Measurements from ENCODE around the gene RAD51B. TPM values are rescaled to one million over a fixed set of nuclear protein-coding genes. Genes with fewer than 3 reads are reported as not detected.

RAD51B gene
- polyA plus RNA-seq, 1 donor (not counting 4 experiments of a cell fraction or from before 2014, with no cell fraction given): 13.3 TPM

DNA sequence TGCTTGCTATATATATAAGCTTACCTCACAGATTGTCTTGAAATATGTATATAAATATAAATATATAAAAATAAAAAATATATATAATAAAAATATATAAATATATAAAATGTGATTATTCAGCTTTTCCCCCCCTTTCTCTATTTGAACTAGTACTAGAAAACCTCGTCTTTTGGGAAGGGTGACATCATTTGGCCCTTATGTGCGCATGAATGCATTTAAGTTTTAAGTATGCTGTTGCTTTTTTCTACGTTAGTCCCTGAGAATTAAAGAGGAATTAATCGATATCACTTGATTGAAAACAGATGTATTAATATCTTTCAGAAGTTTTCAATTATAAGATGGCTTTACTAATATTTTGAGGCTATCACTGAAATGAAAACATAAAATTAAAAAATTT lies 69.9 kb downstream of the RAD51B start:
- dilution Hi-C loops (cut with MboI; ENCODE audit: extremely low pct_ligation_motif_present, low sequenced_read_pairs): no loop called here
- TF ChIP-seq, protein P1, sequence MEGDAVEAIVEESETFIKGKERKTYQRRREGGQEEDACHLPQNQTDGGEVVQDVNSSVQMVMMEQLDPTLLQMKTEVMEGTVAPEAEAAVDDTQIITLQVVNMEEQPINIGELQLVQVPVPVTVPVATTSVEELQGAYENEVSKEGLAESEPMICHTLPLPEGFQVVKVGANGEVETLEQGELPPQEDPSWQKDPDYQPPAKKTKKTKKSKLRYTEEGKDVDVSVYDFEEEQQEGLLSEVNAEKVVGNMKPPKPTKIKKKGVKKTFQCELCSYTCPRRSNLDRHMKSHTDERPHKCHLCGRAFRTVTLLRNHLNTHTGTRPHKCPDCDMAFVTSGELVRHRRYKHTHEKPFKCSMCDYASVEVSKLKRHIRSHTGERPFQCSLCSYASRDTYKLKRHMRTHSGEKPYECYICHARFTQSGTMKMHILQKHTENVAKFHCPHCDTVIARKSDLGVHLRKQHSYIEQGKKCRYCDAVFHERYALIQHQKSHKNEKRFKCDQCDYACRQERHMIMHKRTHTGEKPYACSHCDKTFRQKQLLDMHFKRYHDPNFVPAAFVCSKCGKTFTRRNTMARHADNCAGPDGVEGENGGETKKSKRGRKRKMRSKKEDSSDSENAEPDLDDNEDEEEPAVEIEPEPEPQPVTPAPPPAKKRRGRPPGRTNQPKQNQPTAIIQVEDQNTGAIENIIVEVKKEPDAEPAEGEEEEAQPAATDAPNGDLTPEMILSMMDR (optimal IDR thresholded peaks at IDR 0.05 in 1 of 3, IDR thresholded peaks at IDR 0.05 in 1 of 3, conservative IDR thresholded peaks at IDR 0.05 in 1 of 3; ENCODE audit: extremely low read depth in 1 of 3, insufficient read depth in 2 of 3, low read length in 3 of 3): no peak
- no peak for TF ChIP-seq EZH2 (IDR thresholded peaks at IDR 0.05; ENCODE audit: low read length)

DNA sequence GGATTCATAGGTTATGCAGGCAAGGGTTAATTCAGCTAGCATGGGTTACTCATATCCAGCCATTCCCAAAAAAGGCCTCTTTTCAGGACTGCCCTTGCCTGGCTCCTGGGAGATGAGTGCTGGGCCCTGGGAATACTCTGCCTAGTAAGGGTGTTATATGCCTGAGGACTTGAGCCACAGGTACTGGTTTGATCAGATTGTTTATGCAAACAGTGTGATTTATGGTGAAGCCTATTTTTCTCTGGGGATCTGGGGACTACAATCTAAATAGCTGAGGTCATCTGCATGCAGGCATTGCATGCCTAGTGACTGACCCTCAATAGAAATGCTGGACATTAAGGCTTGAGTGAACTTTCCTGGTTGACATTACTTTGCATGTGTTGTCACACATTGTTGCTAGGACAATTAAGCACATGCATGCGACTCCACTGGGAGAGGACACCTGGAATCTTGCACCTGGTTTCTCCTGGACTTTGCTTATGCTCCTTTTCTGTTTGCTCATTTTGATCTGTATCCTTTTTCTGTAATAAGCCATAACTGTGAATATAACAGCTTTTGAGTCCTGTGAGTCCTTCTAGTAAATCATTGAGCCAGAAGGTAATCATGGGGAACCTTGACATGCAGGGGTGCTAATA lies 73.0 kb downstream of the RAD51B start:
- H4K20me1 ChIP-seq (ENCODE audit: control insufficient read depth, extremely low read depth, insufficient read depth, low read length): no peaks in the 10 kb centered on the region
- no peaks in the 10 kb centered on the region for H3K9me3 ChIP-seq (ENCODE audit: control insufficient read depth, low read depth, low read length)
- no peaks in the 10 kb centered on the region for H3K4me1 ChIP-seq (ENCODE audit: control insufficient read depth, extremely low read depth, insufficient read depth, low read length)
- H3K9me1 ChIP-seq (ENCODE audit: control insufficient read depth, extremely low read depth, insufficient read depth, low read length): no peaks in the 10 kb centered on the region
- no peak overlapping the region for H3K27ac ChIP-seq (ENCODE audit: control insufficient read depth, insufficient read depth, low read length)
- H3K4me3 ChIP-seq (ENCODE audit: control insufficient read depth in 2 of 3, extremely low read depth in 1 of 3, insufficient read depth in 2 of 3, low read depth in 1 of 3, low read length in 3 of 3): no peak overlapping the region
- H3K4me2 ChIP-seq (ENCODE audit: control insufficient read depth, extremely low read depth, insufficient read depth, low read depth, low read length): no peak overlapping the region
- no peak overlapping the region for H2AFZ ChIP-seq (ENCODE audit: control insufficient read depth, low read length)
- no peak for DNase-seq (ENCODE audit: low read depth, low spot score)
- TF ChIP-seq, protein P1 (optimal IDR thresholded peaks at IDR 0.05 in 1 of 3, IDR thresholded peaks at IDR 0.05 in 1 of 3, conservative IDR thresholded peaks at IDR 0.05 in 1 of 3; ENCODE audit: extremely low read depth in 1 of 3, insufficient read depth in 2 of 3, low read length in 3 of 3): no peak
- TF ChIP-seq EZH2 (IDR thresholded peaks at IDR 0.05; ENCODE audit: low read length): no peak
- no peaks in the 10 kb centered on the region for H3K79me2 ChIP-seq (ENCODE audit: control insufficient read depth, insufficient read depth, low read length)
- dilution Hi-C loops (cut with MboI; ENCODE audit: extremely low pct_ligation_motif_present, low sequenced_read_pairs): no loop called here
- FAIRE-seq: peak; percentile 67
- no peaks in the 10 kb centered on the region for H3K27me3 ChIP-seq (ENCODE audit: control insufficient read depth, extremely low read depth, insufficient read depth, low read length)
- H3K9ac ChIP-seq (ENCODE audit: control insufficient read depth, extremely low read depth, insufficient read depth, low read length): no peak overlapping the region
- H3K36me3 ChIP-seq (ENCODE audit: control insufficient read depth in 2 of 2, extremely low read depth in 1 of 2, insufficient read depth in 2 of 2, low read length in 2 of 2): no peaks in the 10 kb centered on the region

More for the DNA sequence above, 69.9 kb downstream of the RAD51B start:
- H3K36me3 ChIP-seq (ENCODE audit: control insufficient read depth in 2 of 2, extremely low read depth in 1 of 2, insufficient read depth in 2 of 2, low read length in 2 of 2): no peaks in the 10 kb centered on the region
- no peak overlapping the region for H2AFZ ChIP-seq (ENCODE audit: control insufficient read depth, low read length)
- H3K4me1 ChIP-seq (ENCODE audit: control insufficient read depth, extremely low read depth, insufficient read depth, low read length): no peaks in the 10 kb centered on the region
- DNase-seq (ENCODE audit: low read depth, low spot score) (no peak), FAIRE-seq (no peak)
- H3K4me2 ChIP-seq (ENCODE audit: control insufficient read depth, extremely low read depth, insufficient read depth, low read depth, low read length): no peak overlapping the region
- H3K79me2 ChIP-seq (ENCODE audit: control insufficient read depth, insufficient read depth, low read length): no peaks in the 10 kb centered on the region
- no peaks in the 10 kb centered on the region for H3K27me3 ChIP-seq (ENCODE audit: control insufficient read depth, extremely low read depth, insufficient read depth, low read length)
- H3K9me1 ChIP-seq (ENCODE audit: control insufficient read depth, extremely low read depth, insufficient read depth, low read length): no peaks in the 10 kb centered on the region
- H3K27ac ChIP-seq (ENCODE audit: control insufficient read depth, insufficient read depth, low read length): no peak overlapping the region
- no peak overlapping the region for H3K4me3 ChIP-seq (ENCODE audit: control insufficient read depth in 2 of 3, extremely low read depth in 1 of 3, insufficient read depth in 2 of 3, low read depth in 1 of 3, low read length in 3 of 3)
- H3K9ac ChIP-seq (ENCODE audit: control insufficient read depth, extremely low read depth, insufficient read depth, low read length): no peak overlapping the region
- H4K20me1 ChIP-seq (ENCODE audit: control insufficient read depth, extremely low read depth, insufficient read depth, low read length): no peaks in the 10 kb centered on the region
- no peaks in the 10 kb centered on the region for H3K9me3 ChIP-seq (ENCODE audit: control insufficient read depth, low read depth, low read length)

All from keratinocyte (primary cell).